NCI-H2196 (cell line): ENCODE results near the gene OAT.
A peak's percentile ranks its signal among the peaks of the same experiment; 100 is the strongest.

Experiments used
- DNase-seq: peaks from one replicate; lab custom pipeline; 2025; ENCODE audit not compliant: unreplicated experiment; lab: John Stamatoyannopoulos, UW

OAT gene

GRCh38 chr10:124354411-124355382 is 64.0 kb downstream of the OAT start:
- peak; percentile 30 for DNase-seq

GRCh38 chr10:124353896-124354295 is 64.8 kb downstream of the OAT start:
- no peak for DNase-seq

GRCh38 chr10:124353091-124353815 is 65.5 kb downstream of the OAT start:
- DNase-seq, result no peak

GRCh38 chr10:124351481-124352220 is 67.1 kb downstream of the OAT start:
- DNase-seq, result peak; percentile 48

- no peak for DNase-seq
Observed at GRCh38 chr10:124350806-124351205, 67.9 kb downstream of the OAT start.

GRCh38 chr10:124349996-124350280 is 68.8 kb downstream of the OAT start:
- DNase-seq, result no peak

GRCh38 chr10:124349231-124349995 is 69.3 kb downstream of the OAT start:
- no peak for DNase-seq

GRCh38 chr10:124348801-124349200 is 69.9 kb downstream of the OAT start:
- no peak for DNase-seq

GRCh38 chr10:124347956-124348355 is 70.8 kb downstream of the OAT start:
- no peak for DNase-seq
